Measurements from ENCODE around the gene IQGAP2. TPM values are rescaled to one million over a fixed set of nuclear protein-coding genes. Genes with fewer than 3 reads are reported as not detected.

Gene IQGAP2
- total RNA-seq, 1 experiment from 2014 or later, result 0.59 TPM

GRCh38 chr5:76723906-76724305 is 320.8 kb downstream of the IQGAP2 start:
- POLR2A ChIA-PET, result interaction anchor here (0.8 kb wide), 1 partner anchor 24 kb away, joined by 3 read pairs; no protein-coding TSS in a partner anchor
- ATAC-seq (no peak), DNase-seq (ENCODE audit: low read depth, low spot score) (no peak)
- Histone ChIP-seq H3K4me3 (ENCODE audit: low read depth in 2 of 2, low read length in 2 of 2) (no peak overlapping the region), H3K9me3 (ENCODE audit: control insufficient read depth, insufficient read depth, low read depth, low read length) (peaks cover 1% of the 10 kb centered on the region; the same call in 1 of the 2 replicates), H3K4me1 (ENCODE audit: control insufficient read depth, insufficient read depth, low read length) (peaks cover 11% of the 10 kb centered on the region), H3K36me3 (ENCODE audit: control insufficient read depth, insufficient read depth, low read length) (no peaks in the 10 kb centered on the region), H3K27me3 (ENCODE audit: control insufficient read depth, insufficient read depth, low read length) (no peaks in the 10 kb centered on the region), H3K27ac (ENCODE audit: low read length) (no peak overlapping the region)
- intact Hi-C loops (cut with micrococcal nuclease; ENCODE audit: unreplicated experiment), result no loop called here
- TF ChIP-seq POLR2AphosphoS5 (IDR thresholded peaks at IDR 0.05; ENCODE audit: low read depth, low read length), result no peak
- TF ChIP-seq TCF7L2 (IDR thresholded peaks at IDR 0.05; ENCODE audit: low read depth, low read length), result no peak
- TF ChIP-seq REST (IDR thresholded peaks at IDR 0.05; ENCODE audit: insufficient read depth in 1 of 2, low read depth in 2 of 2, low read length in 1 of 2), result no peak
- no peak for TF ChIP-seq SIN3A (IDR thresholded peaks at IDR 0.05; ENCODE audit: borderline replicate concordance, insufficient read depth, low read depth, low read length)
- TF ChIP-seq, protein P1, sequence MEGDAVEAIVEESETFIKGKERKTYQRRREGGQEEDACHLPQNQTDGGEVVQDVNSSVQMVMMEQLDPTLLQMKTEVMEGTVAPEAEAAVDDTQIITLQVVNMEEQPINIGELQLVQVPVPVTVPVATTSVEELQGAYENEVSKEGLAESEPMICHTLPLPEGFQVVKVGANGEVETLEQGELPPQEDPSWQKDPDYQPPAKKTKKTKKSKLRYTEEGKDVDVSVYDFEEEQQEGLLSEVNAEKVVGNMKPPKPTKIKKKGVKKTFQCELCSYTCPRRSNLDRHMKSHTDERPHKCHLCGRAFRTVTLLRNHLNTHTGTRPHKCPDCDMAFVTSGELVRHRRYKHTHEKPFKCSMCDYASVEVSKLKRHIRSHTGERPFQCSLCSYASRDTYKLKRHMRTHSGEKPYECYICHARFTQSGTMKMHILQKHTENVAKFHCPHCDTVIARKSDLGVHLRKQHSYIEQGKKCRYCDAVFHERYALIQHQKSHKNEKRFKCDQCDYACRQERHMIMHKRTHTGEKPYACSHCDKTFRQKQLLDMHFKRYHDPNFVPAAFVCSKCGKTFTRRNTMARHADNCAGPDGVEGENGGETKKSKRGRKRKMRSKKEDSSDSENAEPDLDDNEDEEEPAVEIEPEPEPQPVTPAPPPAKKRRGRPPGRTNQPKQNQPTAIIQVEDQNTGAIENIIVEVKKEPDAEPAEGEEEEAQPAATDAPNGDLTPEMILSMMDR (IDR thresholded peaks at IDR 0.05), result no peak
- in situ Hi-C loops (cut with HindIII; ENCODE audit: low pct_unique_long_range_greater_than_20kb, low sequenced_read_pairs), result no loop called here
- CTCF ChIA-PET, result no interaction called here
- no TSS peak for BruUV-seq (replicated peaks)

- H3K4me1 ChIP-seq (ENCODE audit: control insufficient read depth, insufficient read depth, low read length), result peaks cover 11% of the 10 kb centered on the region
- H3K36me3 ChIP-seq (ENCODE audit: control insufficient read depth, insufficient read depth, low read length), result no peaks in the 10 kb centered on the region
- no peak for DNase-seq (ENCODE audit: low read depth, low spot score)
- peak; percentile 75 for ATAC-seq
- POLR2A ChIA-PET, result no interaction called here
- in situ Hi-C loops (cut with HindIII; ENCODE audit: low pct_unique_long_range_greater_than_20kb, low sequenced_read_pairs), result no loop called here
- H3K27me3 ChIP-seq (ENCODE audit: control insufficient read depth, insufficient read depth, low read length), result no peaks in the 10 kb centered on the region
- TF ChIP-seq REST (IDR thresholded peaks at IDR 0.05; ENCODE audit: insufficient read depth in 1 of 2, low read depth in 2 of 2, low read length in 1 of 2), result no peak
- CTCF ChIA-PET, result no interaction called here
- no peak overlapping the region for H3K4me3 ChIP-seq (ENCODE audit: low read depth in 2 of 2, low read length in 2 of 2)
- peaks cover 11% of the 10 kb centered on the region; the same call in 1 of the 2 replicates for H3K9me3 ChIP-seq (ENCODE audit: control insufficient read depth, insufficient read depth, low read depth, low read length)
- no TSS peak for BruUV-seq (replicated peaks)
- H3K27ac ChIP-seq (ENCODE audit: low read length), result peak overlapping the region; percentile 49
- intact Hi-C loops (cut with micrococcal nuclease; ENCODE audit: unreplicated experiment), result no loop called here
Observed at GRCh38 chr5:76724871-76725270, 321.8 kb downstream of the IQGAP2 start.
